Transverse colon (tissue), 4 donors: ENCODE results near the gene ANKLE2.

Source experiments
- POLR2A ChIP-seq: fragments of 450-650 bp; IDR thresholded peaks from one replicate; pipeline ENCODE4 v1.6.1; 2016; ENCODE audit warnings: antibody characterized with exemption, mild to moderate bottlenecking, moderate library complexity
- POLR2AphosphoS5 ChIP-seq, 3 donors: sonication (generic); formaldehyde crosslinking; IDR thresholded peaks; one replicate each; pipeline ENCODE4 v1.6.1; 2016; ENCODE audit warnings: antibody characterized with exemption in 3 of 3
- TF ChIP-seq, protein P1 (sequence below), 5 experiments: fragments of 200-600 bp in 3 of 5; fragments of 450-650 bp in 2 of 5; sonication (generic) in 3 of 5; IDR thresholded peaks; 1 replicate in 2 of 5; 2 replicates in 3 of 5; pipeline ENCODE4 v1.5.1; 2016 to 2017; ENCODE audit warnings: antibody characterized with exemption in 5 of 5, inconsistent platforms in 3 of 5, mild to moderate bottlenecking in 2 of 5, moderate library complexity in 1 of 5

GRCh38 chr12:132779781-132780353, 18.2 kb upstream of the ANKLE2 start:
- TF ChIP-seq POLR2A (no peak), POLR2AphosphoS5 (IDR thresholded peaks at IDR 0.05) (no peak)
- TF ChIP-seq, protein P1, sequence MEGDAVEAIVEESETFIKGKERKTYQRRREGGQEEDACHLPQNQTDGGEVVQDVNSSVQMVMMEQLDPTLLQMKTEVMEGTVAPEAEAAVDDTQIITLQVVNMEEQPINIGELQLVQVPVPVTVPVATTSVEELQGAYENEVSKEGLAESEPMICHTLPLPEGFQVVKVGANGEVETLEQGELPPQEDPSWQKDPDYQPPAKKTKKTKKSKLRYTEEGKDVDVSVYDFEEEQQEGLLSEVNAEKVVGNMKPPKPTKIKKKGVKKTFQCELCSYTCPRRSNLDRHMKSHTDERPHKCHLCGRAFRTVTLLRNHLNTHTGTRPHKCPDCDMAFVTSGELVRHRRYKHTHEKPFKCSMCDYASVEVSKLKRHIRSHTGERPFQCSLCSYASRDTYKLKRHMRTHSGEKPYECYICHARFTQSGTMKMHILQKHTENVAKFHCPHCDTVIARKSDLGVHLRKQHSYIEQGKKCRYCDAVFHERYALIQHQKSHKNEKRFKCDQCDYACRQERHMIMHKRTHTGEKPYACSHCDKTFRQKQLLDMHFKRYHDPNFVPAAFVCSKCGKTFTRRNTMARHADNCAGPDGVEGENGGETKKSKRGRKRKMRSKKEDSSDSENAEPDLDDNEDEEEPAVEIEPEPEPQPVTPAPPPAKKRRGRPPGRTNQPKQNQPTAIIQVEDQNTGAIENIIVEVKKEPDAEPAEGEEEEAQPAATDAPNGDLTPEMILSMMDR (IDR thresholded peaks at IDR 0.05): no peak
